GM23248 (cell line): Measurements from ENCODE around the gene TMEM82. TPM values are rescaled to one million over a fixed set of nuclear protein-coding genes. Genes with fewer than 3 reads are reported as not detected.

ENCODE experiments used
- DNase-seq: peaks from one replicate; pipeline ENCODE4 v3.0.0-alpha.2; 2015
- H2AFZ ChIP-seq: fragments of 200-600 bp; sonication (generic); 2 replicates; pipeline ENCODE4 v1.6.1; 2016; ENCODE audit warnings: antibody characterized with exemption
- H3F3A ChIP-seq: fragments of 200-600 bp; sonication (generic); 2 replicates; pipeline ENCODE4 v1.6.1; 2016; ENCODE audit warnings: mild to moderate bottlenecking, antibody characterized with exemption, mixed run types; ENCODE audit not compliant: insufficient read depth
- H3K27ac ChIP-seq: fragments of 200-600 bp; sonication (generic); 2 replicates; pipeline ENCODE4 v1.5.1; 2016; ENCODE audit warnings: mild to moderate bottlenecking
- H3K27me3 ChIP-seq: fragments of 200-600 bp; sonication (generic); replicated peaks from 2 replicates; pipeline ENCODE4 v1.6.1; 2016; ENCODE audit warnings: mild to moderate bottlenecking; ENCODE audit not compliant: insufficient read depth
- H3K36me3 ChIP-seq: fragments of 200-600 bp; sonication (generic); 2 replicates; pipeline ENCODE4 v1.6.1; 2016; ENCODE audit warnings: low read depth, mild to moderate bottlenecking
- H3K4me1 ChIP-seq: fragments of 200-600 bp; sonication (generic); 2 replicates; pipeline ENCODE4 v1.6.1; 2016; ENCODE audit warnings: mild to moderate bottlenecking; ENCODE audit not compliant: insufficient read depth
- H3K4me2 ChIP-seq: fragments of 200-600 bp; sonication (generic); one replicate; pipeline ENCODE4 v1.6.1; 2016; ENCODE audit warnings: mild to moderate bottlenecking; ENCODE audit not compliant: unreplicated experiment
- H3K4me3 ChIP-seq: fragments of 200-600 bp; sonication (generic); 2 replicates; pipeline ENCODE4 v1.5.1; 2016; ENCODE audit warnings: mild to moderate bottlenecking
- H3K79me2 ChIP-seq: fragments of 200-600 bp; sonication (generic); 2 replicates; pipeline ENCODE4 v1.6.1; 2016; ENCODE audit warnings: mild to moderate bottlenecking; ENCODE audit not compliant: insufficient read depth
- H3K9ac ChIP-seq: fragments of 200-600 bp; sonication (generic); 2 replicates; pipeline ENCODE4 v1.6.1; 2016; ENCODE audit warnings: mild to moderate bottlenecking
- H3K9me2 ChIP-seq: fragments of 200-600 bp; sonication (generic); 2 replicates; pipeline ENCODE4 v1.6.1; 2016; ENCODE audit warnings: mixed run types, mild to moderate bottlenecking, moderate library complexity; ENCODE audit not compliant: insufficient read depth
- H3K9me3 ChIP-seq: fragments of 200-600 bp; sonication (generic); one replicate; pipeline ENCODE4 v1.6.1; 2017; ENCODE audit warnings: low read depth
- H4K20me1 ChIP-seq: fragments of 200-600 bp; sonication (generic); 2 replicates; pipeline ENCODE4 v1.6.0; 2016; ENCODE audit not compliant: insufficient read depth
- EZH2 ChIP-seq: fragments of 200-600 bp; sonication (generic); IDR thresholded peaks from 2 replicates; pipeline ENCODE4 v1.6.1; 2018; ENCODE audit warnings: antibody characterized with exemption, mild to moderate bottlenecking; ENCODE audit not compliant: insufficient read depth, poor library complexity, severe bottlenecking
- EZH2phosphoT487 ChIP-seq: fragments of 200-600 bp; sonication (generic); IDR thresholded peaks from 2 replicates; pipeline ENCODE4 v1.6.1; 2018; ENCODE audit warnings: antibody characterized with exemption, moderate library complexity, mild to moderate bottlenecking, low read depth; ENCODE audit not compliant: insufficient read depth
- WGBS, 2 experiments: methylation state at CpG; one replicate each; pipeline ENCODE4 v1.1.6; 2015 to 2017; ENCODE audit warnings: low lambda C conversion rate in 2 of 2, low coverage in 1 of 2; ENCODE audit errors: missing lambda C conversion rate in 2 of 2; 5-methylcytosine and 5-hydroxymethylcytosine counted together
- in situ Hi-C: fragments of 300-500 bp; cut with MboI; formaldehyde crosslinking; loops from 2 replicates; pipeline ENCODE4 v1.15.0; 2020
- polyA plus RNA-seq: library from polyadenylated mRNA; unstranded; fragments of >200 nt; fragmentation: Nextera tagmentation; extraction: Ambion mirVana; gene quantifications from 2 replicates; pipeline ENCODE4 v1.2.1, GENCODE V29; 2016
- total RNA-seq: library from RNA; depleted of rRNA; stranded (reverse); fragments of >200 nt; shearing (Covaris generic); gene quantifications from 2 replicates; pipeline ENCODE4 v1.2.3, GENCODE V29; 2014

Gene TMEM82
- total and polyA plus RNA-seq, 2 experiments from 2014 or later = not detected

- no peak overlapping the region for H3K9ac ChIP-seq
- H3K27me3 ChIP-seq = no peaks in the 10 kb centered on the region
- no peaks in the 10 kb centered on the region for H3K4me1 ChIP-seq
- no peaks in the 10 kb centered on the region for H3F3A ChIP-seq
- H3K9me3 ChIP-seq = no peaks in the 10 kb centered on the region
- H2AFZ ChIP-seq = no peak overlapping the region
- no peaks in the 10 kb centered on the region for H3K79me2 ChIP-seq
- no peaks in the 10 kb centered on the region for H3K36me3 ChIP-seq
- TF ChIP-seq EZH2phosphoT487 (no peak), EZH2 (no peak)
- no peak overlapping the region for H3K4me3 ChIP-seq
- in situ Hi-C loops = no loop called here
- H3K27ac ChIP-seq = no peak overlapping the region
- no peak for DNase-seq
- no peak overlapping the region for H3K4me2 ChIP-seq
- H4K20me1 ChIP-seq = no peaks in the 10 kb centered on the region
- no peaks in the 10 kb centered on the region for H3K9me2 ChIP-seq
- WGBS, 2 experiments = 84 to 86% methylated on average over 12 of the region's 12 CpGs
Observed at GRCh38 chr1:15735304-15736037, 6.8 kb upstream of the TMEM82 start.

- Histone ChIP-seq H3F3A (no peaks in the 10 kb centered on the region), H3K9me2 (no peaks in the 10 kb centered on the region), H3K79me2 (no peaks in the 10 kb centered on the region), H3K36me3 (no peaks in the 10 kb centered on the region), H3K4me1 (no peaks in the 10 kb centered on the region), H3K4me2 (no peak within 1 kb of the TSS), H3K9me3 (no peaks in the 10 kb centered on the region), H3K9ac (no peak within 1 kb of the TSS), H3K4me3 (no peak within 1 kb of the TSS), H3K27ac (no peak within 1 kb of the TSS), H3K27me3 (no peaks in the 10 kb centered on the region), H2AFZ (no peak within 1 kb of the TSS), H4K20me1 (no peaks in the 10 kb centered on the region)
- DNase-seq = no peak
- 83 to 86% methylated on average over 34 to 35 of the region's 35 CpGs for WGBS, 2 experiments
- in situ Hi-C loops = no loop called here
- TF ChIP-seq EZH2phosphoT487 (no peak), EZH2 (no peak)
Observed at GRCh38 chr1:15736038-15736891, 6.0 kb upstream of the TMEM82 start, which contains the start of gene SLC25A34. Gene SLC25A34, plus strand, starts transcription at chr1:15736258. Its CDS starts 228 bp downstream, at chr1:15736486.

- Histone ChIP-seq H3K4me1 (no peaks in the 10 kb centered on the region), H3K9me2 (no peaks in the 10 kb centered on the region), H3K27ac (no peak overlapping the region), H3K9ac (no peak overlapping the region), H3K4me3 (no peak overlapping the region), H2AFZ (no peak overlapping the region), H3K4me2 (no peak overlapping the region), H3F3A (no peaks in the 10 kb centered on the region), H3K27me3 (no peaks in the 10 kb centered on the region), H3K9me3 (no peaks in the 10 kb centered on the region), H3K79me2 (no peaks in the 10 kb centered on the region), H4K20me1 (no peaks in the 10 kb centered on the region), H3K36me3 (no peaks in the 10 kb centered on the region)
- WGBS, 2 experiments = 60 to 66% methylated on average over 5 to 6 of the region's 6 CpGs
- no peak for TF ChIP-seq EZH2
- no peak for TF ChIP-seq EZH2phosphoT487
- DNase-seq = no peak
- in situ Hi-C loops = no loop called here
Observed at GRCh38 chr1:15736892-15737261, 5.4 kb upstream of the TMEM82 start.

GRCh38 chr1:15737324-15738319, 4.7 kb upstream of the TMEM82 start:
- in situ Hi-C loops = no loop called here
- Histone ChIP-seq H4K20me1 (no peaks in the 10 kb centered on the region), H3K9me2 (no peaks in the 10 kb centered on the region), H3K27ac (no peak overlapping the region), H3K9ac (no peak overlapping the region), H3K4me1 (no peaks in the 10 kb centered on the region), H3K27me3 (no peaks in the 10 kb centered on the region), H3K36me3 (no peaks in the 10 kb centered on the region), H3K4me3 (no peak overlapping the region), H3F3A (no peaks in the 10 kb centered on the region), H3K79me2 (no peaks in the 10 kb centered on the region), H2AFZ (no peak overlapping the region), H3K9me3 (no peaks in the 10 kb centered on the region), H3K4me2 (no peak overlapping the region)
- WGBS, 2 experiments = 78 to 79% methylated on average over 20 of the region's 20 CpGs
- TF ChIP-seq EZH2 = no peak
- TF ChIP-seq EZH2phosphoT487 = no peak
- DNase-seq = no peak
